ENCODE measurements around the gene DDIT3. TPM values are rescaled to one million over a fixed set of nuclear protein-coding genes. Genes with fewer than 3 reads are reported as not detected.

DDIT3 gene
- total RNA-seq, 1 experiment from 2014 or later = 3.4 TPM

GRCh38 chr12:57500213-57500612, 20.1 kb downstream of the DDIT3 start:
- TF ChIP-seq ATF6 (CRISPR knock-in tag; IDR thresholded peaks at IDR 0.05) (no peak), ZNF138 (CRISPR knock-in tag; conservative IDR thresholded peaks at IDR 0.05) (no peak), CDX4 (CRISPR knock-in tag; IDR thresholded peaks at IDR 0.05; ENCODE audit: borderline replicate concordance) (no peak), ZNF671 (CRISPR knock-in tag; IDR thresholded peaks at IDR 0.05) (no peak), HMGA2 (CRISPR knock-in tag; IDR thresholded peaks at IDR 0.05) (no peak), IRF2 (CRISPR knock-in tag; IDR thresholded peaks at IDR 0.05; ENCODE audit: borderline replicate concordance, low read depth) (no peak), ZBTB21 (CRISPR knock-in tag; IDR thresholded peaks at IDR 0.05; ENCODE audit: borderline replicate concordance) (no peak), NR3C1 (CRISPR knock-in tag; conservative IDR thresholded peaks at IDR 0.05; ENCODE audit: low read depth) (no peak), ZNF263 (CRISPR knock-in tag; IDR thresholded peaks at IDR 0.05; ENCODE audit: low read depth) (no peak), CREB1 (CRISPR knock-in tag; IDR thresholded peaks at IDR 0.05) (no peak), NR2C2 (CRISPR knock-in tag; IDR thresholded peaks at IDR 0.05) (no peak), PRRX2 (CRISPR knock-in tag; IDR thresholded peaks at IDR 0.05) (no peak), OVOL2 (CRISPR knock-in tag; IDR thresholded peaks at IDR 0.05; ENCODE audit: borderline replicate concordance) (no peak), SMAD4 (CRISPR knock-in tag; IDR thresholded peaks at IDR 0.05) (no peak)
- TF ChIP-seq, protein P1, sequence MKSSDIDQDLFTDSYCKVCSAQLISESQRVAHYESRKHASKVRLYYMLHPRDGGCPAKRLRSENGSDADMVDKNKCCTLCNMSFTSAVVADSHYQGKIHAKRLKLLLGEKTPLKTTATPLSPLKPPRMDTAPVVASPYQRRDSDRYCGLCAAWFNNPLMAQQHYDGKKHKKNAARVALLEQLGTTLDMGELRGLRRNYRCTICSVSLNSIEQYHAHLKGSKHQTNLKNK (CRISPR knock-in tag; IDR thresholded peaks at IDR 0.05) = no peak
- no peaks in the 10 kb centered on the region for H3K4me1 Mint-ChIP-seq
- peaks cover 5% of the 10 kb centered on the region; the same call in 1 of the 2 replicates for H3K9me3 Mint-ChIP-seq
- no peaks in the 10 kb centered on the region for H3K27me3 Mint-ChIP-seq (ENCODE audit: low read depth)
- ATAC-seq (no peak), DNase-seq (ENCODE audit: low spot score) (no peak)
- ChIA-PET CTCF (no interaction called here), POLR2A (interaction anchor here (0.7 to 1.4 kb wide), 2 partner anchors 19 to 26 kb away, joined by 3 to 4 read pairs; no protein-coding TSS in a partner anchor)
- no peak overlapping the region for H3K4me3 Mint-ChIP-seq
- peaks cover 95% of the 10 kb centered on the region for H3K36me3 Mint-ChIP-seq
- no peak overlapping the region for H3K27ac Mint-ChIP-seq

DNA sequence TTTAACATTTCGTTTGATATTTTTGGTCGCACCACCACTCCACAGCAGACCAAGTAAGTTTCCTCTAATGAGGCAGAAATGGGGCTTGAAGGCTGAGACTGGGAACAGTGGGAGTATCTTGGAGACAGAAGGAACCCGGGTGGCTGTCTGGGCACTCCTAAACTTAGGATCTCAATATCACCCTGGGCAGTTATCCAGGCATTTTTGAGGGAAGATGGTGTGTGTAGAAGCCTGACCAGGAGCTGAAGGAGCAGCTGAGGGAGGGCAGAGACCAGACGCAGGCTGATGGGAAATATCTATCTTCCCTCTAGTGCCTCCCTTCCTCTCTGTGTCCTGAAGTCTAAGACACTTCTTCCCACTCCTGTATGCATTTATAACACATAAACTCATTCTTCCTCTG, 21.7 kb downstream of the DDIT3 start:
- ChIA-PET CTCF (interaction anchor here (1.0 kb wide), 1 partner anchor 14 kb away, joined by 5 read pairs; no protein-coding TSS in a partner anchor), POLR2A (no interaction called here)
- Mint-ChIP-seq H3K27ac (no peak overlapping the region), H3K4me3 (no peak overlapping the region), H3K4me1 (no peaks in the 10 kb centered on the region), H3K36me3 (peaks cover 89% of the 10 kb centered on the region), H3K27me3 (ENCODE audit: low read depth) (no peaks in the 10 kb centered on the region), H3K9me3 (peaks cover 5% of the 10 kb centered on the region; the same call in 1 of the 2 replicates)
- no peak for ATAC-seq
- DNase-seq (ENCODE audit: low spot score) = no peak
- TF ChIP-seq MYBL2 (CRISPR knock-in tag; IDR thresholded peaks at IDR 0.05) (no peak), ATF3 (CRISPR knock-in tag; conservative IDR thresholded peaks at IDR 0.05) (no peak), ZNF317 (CRISPR knock-in tag; IDR thresholded peaks at IDR 0.05; ENCODE audit: borderline replicate concordance, low read depth) (no peak), ZBTB21 (CRISPR knock-in tag; IDR thresholded peaks at IDR 0.05; ENCODE audit: borderline replicate concordance) (no peak), NR1H2 (CRISPR knock-in tag; IDR thresholded peaks at IDR 0.05) (no peak), IRF1 (CRISPR knock-in tag; IDR thresholded peaks at IDR 0.05) (no peak), GABPB1 (CRISPR knock-in tag; IDR thresholded peaks at IDR 0.05) (no peak), ZNF121 (CRISPR knock-in tag; IDR thresholded peaks at IDR 0.05) (no peak)
- TF ChIP-seq, protein P2, sequence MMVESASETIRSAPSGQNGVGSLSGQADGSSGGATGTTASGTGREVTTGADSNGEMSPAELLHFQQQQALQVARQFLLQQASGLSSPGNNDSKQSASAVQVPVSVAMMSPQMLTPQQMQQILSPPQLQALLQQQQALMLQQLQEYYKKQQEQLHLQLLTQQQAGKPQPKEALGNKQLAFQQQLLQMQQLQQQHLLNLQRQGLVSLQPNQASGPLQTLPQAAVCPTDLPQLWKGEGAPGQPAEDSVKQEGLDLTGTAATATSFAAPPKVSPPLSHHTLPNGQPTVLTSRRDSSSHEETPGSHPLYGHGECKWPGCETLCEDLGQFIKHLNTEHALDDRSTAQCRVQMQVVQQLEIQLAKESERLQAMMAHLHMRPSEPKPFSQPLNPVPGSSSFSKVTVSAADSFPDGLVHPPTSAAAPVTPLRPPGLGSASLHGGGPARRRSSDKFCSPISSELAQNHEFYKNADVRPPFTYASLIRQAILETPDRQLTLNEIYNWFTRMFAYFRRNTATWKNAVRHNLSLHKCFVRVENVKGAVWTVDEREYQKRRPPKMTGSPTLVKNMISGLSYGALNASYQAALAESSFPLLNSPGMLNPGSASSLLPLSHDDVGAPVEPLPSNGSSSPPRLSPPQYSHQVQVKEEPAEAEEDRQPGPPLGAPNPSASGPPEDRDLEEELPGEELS (CRISPR knock-in tag; IDR thresholded peaks at IDR 0.05) = no peak
- TF ChIP-seq, protein P3, sequence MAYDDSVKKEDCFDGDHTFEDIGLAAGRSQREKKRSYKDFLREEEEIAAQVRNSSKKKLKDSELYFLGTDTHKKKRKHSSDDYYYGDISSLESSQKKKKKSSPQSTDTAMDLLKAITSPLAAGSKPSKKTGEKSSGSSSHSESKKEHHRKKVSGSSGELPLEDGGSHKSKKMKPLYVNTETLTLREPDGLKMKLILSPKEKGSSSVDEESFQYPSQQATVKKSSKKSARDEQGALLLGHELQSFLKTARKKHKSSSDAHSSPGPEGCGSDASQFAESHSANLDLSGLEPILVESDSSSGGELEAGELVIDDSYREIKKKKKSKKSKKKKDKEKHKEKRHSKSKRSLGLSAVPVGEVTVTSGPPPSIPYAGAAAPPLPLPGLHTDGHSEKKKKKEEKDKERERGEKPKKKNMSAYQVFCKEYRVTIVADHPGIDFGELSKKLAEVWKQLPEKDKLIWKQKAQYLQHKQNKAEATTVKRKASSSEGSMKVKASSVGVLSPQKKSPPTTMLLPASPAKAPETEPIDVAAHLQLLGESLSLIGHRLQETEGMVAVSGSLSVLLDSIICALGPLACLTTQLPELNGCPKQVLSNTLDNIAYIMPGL (CRISPR knock-in tag; IDR thresholded peaks at IDR 0.05) = no peak
- TF ChIP-seq, protein P4, sequence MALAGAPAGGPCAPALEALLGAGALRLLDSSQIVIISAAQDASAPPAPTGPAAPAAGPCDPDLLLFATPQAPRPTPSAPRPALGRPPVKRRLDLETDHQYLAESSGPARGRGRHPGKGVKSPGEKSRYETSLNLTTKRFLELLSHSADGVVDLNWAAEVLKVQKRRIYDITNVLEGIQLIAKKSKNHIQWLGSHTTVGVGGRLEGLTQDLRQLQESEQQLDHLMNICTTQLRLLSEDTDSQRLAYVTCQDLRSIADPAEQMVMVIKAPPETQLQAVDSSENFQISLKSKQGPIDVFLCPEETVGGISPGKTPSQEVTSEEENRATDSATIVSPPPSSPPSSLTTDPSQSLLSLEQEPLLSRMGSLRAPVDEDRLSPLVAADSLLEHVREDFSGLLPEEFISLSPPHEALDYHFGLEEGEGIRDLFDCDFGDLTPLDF (CRISPR knock-in tag; IDR thresholded peaks at IDR 0.05) = no peak

All from WTC11 (cell line).